ENCODE measurements around the gene MCM7. TPM values are rescaled to one million over a fixed set of nuclear protein-coding genes. Genes with fewer than 3 reads are reported as not detected.
"Not testable (repeated sequence)": the region's sequence is repeated elsewhere in the genome, so short reads cannot be mapped to it uniquely, and the experiment has no call there.

The MCM7 gene
- total RNA-seq = 17.7 TPM

GRCh38 chr7:100101016-100101862 is at the start of gene MCM7, which contains the start of gene AP4M1:
TSS of gene MCM7 (minus strand) at chr7:100101397. CDS start at chr7:100101294, 103 bp downstream.
TSS of gene AP4M1 (plus strand) at chr7:100101643. CDS start at chr7:100101715, 72 bp downstream.
- peak; percentile 99 for DNase-seq (ENCODE audit: low spot score)
- peak; percentile 87 for ATAC-seq

- DNase-seq (ENCODE audit: low spot score) (peak; percentile 99), ATAC-seq (peak; percentile 96)
Observed at GRCh38 chr7:100148559-100149328, 47.5 kb upstream of the MCM7 start, which contains the start of gene LAMTOR4. TSS of gene LAMTOR4 (plus strand) at chr7:100148918. CDS start at chr7:100148973, 55 bp downstream.

- DNase-seq (ENCODE audit: low spot score) = no peak
- no peak for ATAC-seq
Observed at GRCh38 chr7:100148225-100148558, 47.0 kb upstream of the MCM7 start.

- ATAC-seq = no peak
- DNase-seq (ENCODE audit: low spot score) = no peak
Observed at GRCh38 chr7:100147278-100147677, 46.1 kb upstream of the MCM7 start.

- DNase-seq (ENCODE audit: low spot score) = not testable (repeated sequence)
- ATAC-seq = peak; percentile 14
Observed at GRCh38 chr7:100146350-100146749, 45.2 kb upstream of the MCM7 start.

GRCh38 chr7:100142461-100142860 is 41.3 kb upstream of the MCM7 start:
- ATAC-seq (no peak), DNase-seq (ENCODE audit: low spot score) (no peak)

- DNase-seq (ENCODE audit: low spot score) = no peak
- peak; percentile 19 for ATAC-seq
Observed at GRCh38 chr7:100141555-100141949, 40.4 kb upstream of the MCM7 start.

GRCh38 chr7:100137851-100138760 is 36.9 kb upstream of the MCM7 start:
- no peak for ATAC-seq

GRCh38 chr7:100132697-100133151 is 31.5 kb upstream of the MCM7 start:
- peak; percentile 81 for ATAC-seq
- DNase-seq (ENCODE audit: low spot score) = no peak

More at GRCh38 chr7:100137851-100138760, 36.9 kb upstream of the MCM7 start:
- DNase-seq (ENCODE audit: low spot score) = no peak

- ATAC-seq (no peak), DNase-seq (ENCODE audit: low spot score) (no peak)
Observed at GRCh38 chr7:100132126-100132525, 30.9 kb upstream of the MCM7 start.

GRCh38 chr7:100130608-100131453 is 29.6 kb upstream of the MCM7 start:
- ATAC-seq (peak; percentile 65), DNase-seq (ENCODE audit: low spot score) (peak; percentile 82)

- ATAC-seq; DNase-seq (ENCODE audit: low spot score): not testable (repeated sequence)
Observed at GRCh38 chr7:100130220-100130607, 29.0 kb upstream of the MCM7 start.

- DNase-seq (ENCODE audit: low spot score) = no peak
- no peak for ATAC-seq
Observed at GRCh38 chr7:100128637-100128963, 27.4 kb upstream of the MCM7 start.

- DNase-seq (ENCODE audit: low spot score) (no peak), ATAC-seq (no peak)
Observed at GRCh38 chr7:100127866-100128636, 26.9 kb upstream of the MCM7 start.

GRCh38 chr7:100126931-100127865 is 26.0 kb upstream of the MCM7 start, which contains the start of gene MBLAC1:
TSS of gene MBLAC1 (plus strand) at chr7:100126967. CDS start at chr7:100127396, 429 bp downstream.
- DNase-seq (ENCODE audit: low spot score) = peak; percentile 92
- peak; percentile 90 for ATAC-seq

GRCh38 chr7:100126239-100126930 is 25.2 kb upstream of the MCM7 start:
- no peak for DNase-seq (ENCODE audit: low spot score)
- peak; percentile 37 for ATAC-seq
